GM12878 (cell line): ENCODE data around the gene FRAS1. TPM values are rescaled to one million over a fixed set of nuclear protein-coding genes. Genes with fewer than 3 reads are reported as not detected.

Experiments used
- ASH2L ChIP-seq: fragments of 300-600, 200-600 bp; sonication (generic); IDR thresholded peaks from 2 replicates; pipeline ENCODE4 v1.6.1; 2017; ENCODE audit warnings: low read depth, mild to moderate bottlenecking, borderline replicate concordance
- CBX3 ChIP-seq: fragments of 200-600 bp; sonication (generic); IDR thresholded peaks from 2 replicates; pipeline ENCODE4 v1.6.1; 2016; ENCODE audit warnings: low read depth, borderline replicate concordance
- E2F4 ChIP-seq: IDR thresholded peaks from 2 replicates; pipeline ENCODE4 v1.6.1; 2012; ENCODE audit warnings: low read depth, low read length, improper control_type of control experiment
- HDAC6 ChIP-seq: fragments of 200-600 bp; sonication (generic); IDR thresholded peaks from one replicate; pipeline ENCODE4 v1.8.0; 2017; ENCODE audit warnings: antibody characterized with exemption; ENCODE audit not compliant: unreplicated experiment
- JUNB ChIP-seq: IDR thresholded peaks from 2 replicates; pipeline ENCODE4 v1.6.1; 2016; ENCODE audit warnings: antibody characterized with exemption, mild to moderate bottlenecking
- MEF2A ChIP-seq: IDR thresholded peaks from 2 replicates; pipeline ENCODE4 v1.6.1; 2011; ENCODE audit warnings: low read depth, mild to moderate bottlenecking, low read length, moderate library complexity; ENCODE audit not compliant: insufficient read depth
- MYB ChIP-seq: fragments of 150-350 bp; IDR thresholded peaks from 2 replicates; pipeline ENCODE4 v1.6.1; 2014; ENCODE audit warnings: mild to moderate bottlenecking, low read depth, low read length, borderline replicate concordance
- NFXL1 ChIP-seq: fragments of 450-650 bp; IDR thresholded peaks from 2 replicates; pipeline ENCODE4 v1.6.1; 2017; ENCODE audit warnings: antibody characterized with exemption, mild to moderate bottlenecking, borderline replicate concordance
- NR2C1 ChIP-seq: fragments of 450-650 bp; IDR thresholded peaks from 2 replicates; pipeline ENCODE4 v1.6.1; 2017; ENCODE audit warnings: antibody characterized with exemption, mild to moderate bottlenecking, moderate library complexity
- NR2F1 ChIP-seq: fragments of 450-650 bp; conservative IDR thresholded peaks from 2 replicates; pipeline ENCODE4 v1.6.1; 2017; ENCODE audit warnings: mild to moderate bottlenecking
- NRF1 ChIP-seq: conservative IDR thresholded peaks from 2 replicates; pipeline ENCODE4 v1.6.1; 2011; ENCODE audit warnings: mild to moderate bottlenecking, low read depth, low read length, improper control_type of control experiment
- POLR2AphosphoS2 ChIP-seq: IDR thresholded peaks from 2 replicates; pipeline ENCODE4 v1.6.1; 2011; ENCODE audit warnings: low read depth, mild to moderate bottlenecking, low read length, improper control_type of control experiment, moderate library complexity
- RBBP5 ChIP-seq: fragments of 200-600 bp; sonication (generic); conservative IDR thresholded peaks from 2 replicates; pipeline ENCODE4 v1.6.1; 2016
- SMC3 ChIP-seq: IDR thresholded peaks from 2 replicates; pipeline ENCODE4 v1.6.1; 2011; ENCODE audit warnings: low read length, improper control_type of control experiment, borderline replicate concordance
- STAT1 ChIP-seq: fragments of 450-650 bp; conservative IDR thresholded peaks from 2 replicates; pipeline ENCODE4 v1.6.1; 2014; ENCODE audit warnings: antibody characterized with exemption, mild to moderate bottlenecking
- STAT3 ChIP-seq: IDR thresholded peaks from 2 replicates; pipeline ENCODE4 v1.6.1; 2011; ENCODE audit warnings: low read depth, low read length, improper control_type of control experiment
- ZBED1 ChIP-seq: IDR thresholded peaks from 2 replicates; pipeline ENCODE4 v1.6.1; 2016; ENCODE audit warnings: borderline replicate concordance
- ZBTB11 ChIP-seq: fragments of 450-650 bp; formaldehyde crosslinking; IDR thresholded peaks from 2 replicates; pipeline ENCODE4 v1.5.0; 2022; ENCODE audit warnings: mild to moderate bottlenecking, missing genetic modification characterization
- ZNF274 ChIP-seq: IDR thresholded peaks from one replicate; pipeline ENCODE4 v1.8.0; 2011; ENCODE audit not compliant: insufficient read length, insufficient read depth
- ZNF622 ChIP-seq: fragments of 450-650 bp; IDR thresholded peaks from 2 replicates; pipeline ENCODE4 v1.6.1; 2017; ENCODE audit warnings: mild to moderate bottlenecking, inconsistent platforms
- polyA plus RNA-seq, 11 experiments: library from polyadenylated mRNA; depleted of rRNA in 4 of 11; unstranded in 6 of 11; stranded (reverse) in 5 of 11; fragments of >200 nt; fragmentation: Nextera tagmentation in 4 of 11; fragmentation: Illumina TruSeq in 1 of 11; extraction: Ambion mirVana in 4 of 11; extraction: Trizol in 1 of 11; gene quantifications; 1 replicate in 1 of 11; 2 replicates in 10 of 11; pipeline versions ENCODE4 v1.2.1 to v1.2.3, GENCODE V29; 2011 to 2016; ENCODE audit warnings: inconsistent platforms in 2 of 11, missing spikeins in 2 of 11, low read depth in 1 of 11
- total RNA-seq, 4 experiments: library from RNA; depleted of rRNA in 3 of 4; stranded (reverse); fragments of >200 nt in 3 of 4; fragmentation: Illumina TruSeq in 1 of 4; extraction: Trizol in 1 of 4; gene quantifications; 2 replicates each; pipeline versions ENCODE4 v1.2.1 to v1.2.3, GENCODE V29; 2013 to 2021
- TF ChIP-seq, protein P1 (sequence below): fragments of 450-650 bp; formaldehyde crosslinking; IDR thresholded peaks from 2 replicates; pipeline ENCODE4 v1.4.0; 2022; ENCODE audit warnings: mild to moderate bottlenecking, moderate library complexity
- TF ChIP-seq, protein P2 (sequence below): IDR thresholded peaks from 2 replicates; pipeline ENCODE4 v1.6.1; 2011; ENCODE audit warnings: borderline replicate concordance, low read depth, mild to moderate bottlenecking, moderate library complexity, mixed read lengths, low read length; ENCODE audit not compliant: insufficient read depth; ENCODE audit errors: extremely low read length

Gene FRAS1
- total and polyA plus RNA-seq, 10 of the 15 experiments (the other 5 are each of a cell fraction or from before 2014, with no cell fraction given): 0.08 to 11.7 (median 0.20) TPM

DNA sequence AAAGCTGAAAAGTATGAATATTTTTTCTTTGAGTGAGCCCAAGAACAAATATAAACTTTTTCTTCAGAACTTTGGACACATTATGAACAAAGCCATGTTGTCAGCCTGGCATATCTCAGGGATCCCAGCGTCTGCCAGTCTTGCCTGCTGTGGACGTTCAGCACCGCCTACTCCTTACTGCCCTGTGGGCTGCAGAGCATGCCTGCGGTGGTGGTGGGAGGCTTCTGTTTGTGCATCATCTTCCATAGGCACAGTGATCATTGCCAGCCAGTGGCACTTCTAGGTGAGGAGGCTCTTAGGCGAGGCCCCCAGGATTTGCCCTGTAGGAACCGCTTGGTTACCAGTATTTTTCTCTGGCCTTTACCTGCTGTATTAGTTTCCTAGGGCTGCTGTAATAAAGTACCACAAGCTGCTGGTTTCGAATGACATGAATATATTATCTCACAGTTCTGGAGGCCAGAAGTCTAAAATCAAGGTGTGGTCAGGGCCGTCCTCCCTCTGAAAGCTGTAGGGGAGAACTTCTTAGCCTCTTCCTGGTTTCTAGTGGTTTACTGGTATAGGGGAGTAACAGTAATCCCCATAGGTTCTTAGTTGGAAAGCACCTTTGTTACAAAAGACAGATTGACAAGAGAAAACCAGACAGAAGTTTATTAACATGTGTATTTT is 509.8 kb downstream of the FRAS1 start (continued):
- TF ChIP-seq ZBTB11 (CRISPR knock-in tag): no peak
- TF ChIP-seq ASH2L: no peak
- TF ChIP-seq RBBP5: no peak
- TF ChIP-seq NFXL1: no peak
- TF ChIP-seq, protein P1, sequence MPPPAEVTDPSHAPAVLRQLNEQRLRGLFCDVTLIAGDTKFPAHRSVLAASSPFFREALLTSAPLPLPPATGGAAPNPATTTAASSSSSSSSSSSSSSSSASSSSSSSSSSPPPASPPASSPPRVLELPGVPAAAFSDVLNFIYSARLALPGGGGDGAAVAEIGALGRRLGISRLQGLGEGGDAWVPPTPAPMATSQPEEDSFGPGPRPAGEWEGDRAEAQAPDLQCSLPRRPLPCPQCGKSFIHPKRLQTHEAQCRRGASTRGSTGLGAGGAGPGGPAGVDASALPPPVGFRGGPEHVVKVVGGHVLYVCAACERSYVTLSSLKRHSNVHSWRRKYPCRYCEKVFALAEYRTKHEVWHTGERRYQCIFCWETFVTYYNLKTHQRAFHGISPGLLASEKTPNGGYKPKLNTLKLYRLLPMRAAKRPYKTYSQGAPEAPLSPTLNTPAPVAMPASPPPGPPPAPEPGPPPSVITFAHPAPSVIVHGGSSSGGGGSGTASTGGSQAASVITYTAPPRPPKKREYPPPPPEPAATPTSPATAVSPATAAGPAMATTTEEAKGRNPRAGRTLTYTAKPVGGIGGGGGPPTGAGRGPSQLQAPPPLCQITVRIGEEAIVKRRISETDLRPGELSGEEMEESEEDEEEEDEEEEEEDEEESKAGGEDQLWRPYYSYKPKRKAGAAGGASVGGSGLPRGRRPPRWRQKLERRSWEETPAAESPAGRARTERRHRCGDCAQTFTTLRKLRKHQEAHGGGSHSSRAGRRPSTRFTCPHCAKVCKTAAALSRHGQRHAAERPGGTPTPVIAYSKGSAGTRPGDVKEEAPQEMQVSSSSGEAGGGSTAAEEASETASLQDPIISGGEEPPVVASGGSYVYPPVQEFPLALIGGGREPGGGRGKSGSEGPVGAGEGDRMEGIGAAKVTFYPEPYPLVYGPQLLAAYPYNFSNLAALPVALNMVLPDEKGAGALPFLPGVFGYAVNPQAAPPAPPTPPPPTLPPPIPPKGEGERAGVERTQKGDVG (CRISPR knock-in tag): no peak
- TF ChIP-seq ZNF622: no peak
- TF ChIP-seq NR2F1: no peak
- TF ChIP-seq MEF2A: no peak
- no peak for TF ChIP-seq CBX3
- TF ChIP-seq, protein P2, sequence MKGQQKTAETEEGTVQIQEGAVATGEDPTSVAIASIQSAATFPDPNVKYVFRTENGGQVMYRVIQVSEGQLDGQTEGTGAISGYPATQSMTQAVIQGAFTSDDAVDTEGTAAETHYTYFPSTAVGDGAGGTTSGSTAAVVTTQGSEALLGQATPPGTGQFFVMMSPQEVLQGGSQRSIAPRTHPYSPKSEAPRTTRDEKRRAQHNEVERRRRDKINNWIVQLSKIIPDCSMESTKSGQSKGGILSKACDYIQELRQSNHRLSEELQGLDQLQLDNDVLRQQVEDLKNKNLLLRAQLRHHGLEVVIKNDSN: no peak
- no peak for TF ChIP-seq STAT3
- TF ChIP-seq STAT1: no peak
- TF ChIP-seq E2F4: no peak
- no peak for TF ChIP-seq ZNF274
- no peak for TF ChIP-seq POLR2AphosphoS2
- TF ChIP-seq JUNB: no peak
- TF ChIP-seq NR2C1: no peak
- TF ChIP-seq SMC3: no peak
- TF ChIP-seq NRF1: no peak
- no peak for TF ChIP-seq HDAC6
- TF ChIP-seq MYB: no peak
- no peak for TF ChIP-seq ZBED1
